ENCODE data around the gene LIG1.

The LIG1 gene

GRCh38 chr19:48174445-48175030, 4.4 kb upstream of the LIG1 start:
- Histone ChIP-seq H3K9ac (ENCODE audit: insufficient read length) (no peak overlapping the region), H3K4me3 (no peak overlapping the region), H3K27ac (no peak overlapping the region), H3K9me3 (ENCODE audit: low read depth, low read length) (no peaks in the 10 kb centered on the region), H3K36me3 (ENCODE audit: insufficient read depth, low read length) (peaks cover 18% of the 10 kb centered on the region; the same call in 1 of the 2 replicates)
- TF ChIP-seq POLR2AphosphoS5 (IDR thresholded peaks at IDR 0.05; ENCODE audit: borderline replicate concordance, low read depth, low read length) (no peak), EZH2 (IDR thresholded peaks at IDR 0.05) (no peak), FOXP2 (optimal IDR thresholded peaks at IDR 0.05; ENCODE audit: control extremely low read depth, extremely low read length, insufficient read depth) (no peak)
- no peak for DNase-seq (ENCODE audit: low read depth, low spot score)

DNA sequence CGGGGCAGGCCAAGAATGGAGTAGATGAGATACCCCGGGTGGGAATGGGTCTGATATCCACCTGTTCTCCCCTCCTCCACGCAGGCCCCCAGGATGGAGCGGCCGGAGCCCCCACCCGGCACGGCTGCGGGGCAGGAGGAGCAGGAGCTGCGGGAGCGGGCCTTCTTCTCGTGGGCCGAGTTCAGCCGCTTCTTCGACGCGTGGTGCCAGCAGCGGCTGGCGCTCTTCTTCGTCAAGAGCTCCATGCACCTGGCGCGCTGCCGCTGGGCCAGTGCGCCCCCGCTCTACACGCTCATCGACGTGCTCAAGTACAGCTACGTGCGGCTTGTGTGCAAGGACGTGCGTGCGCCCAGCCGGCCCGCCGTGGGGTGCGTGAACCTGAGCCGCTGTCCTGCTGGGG, 1.6 kb upstream of the LIG1 start:
- TF ChIP-seq POLR2AphosphoS5 (IDR thresholded peaks at IDR 0.05; ENCODE audit: borderline replicate concordance, low read depth, low read length) (no peak), EZH2 (IDR thresholded peaks at IDR 0.05) (no peak), FOXP2 (optimal IDR thresholded peaks at IDR 0.05; ENCODE audit: control extremely low read depth, extremely low read length, insufficient read depth) (no peak)
- Histone ChIP-seq H3K9ac (ENCODE audit: insufficient read length) (peak overlapping the region; percentile 87), H3K4me3 (peak overlapping the region; percentile 99), H3K27ac (no peak overlapping the region), H3K36me3 (ENCODE audit: insufficient read depth, low read length) (peaks cover 16% of the 10 kb centered on the region; the same call in 1 of the 2 replicates), H3K9me3 (ENCODE audit: low read depth, low read length) (no peaks in the 10 kb centered on the region)
- no peak for DNase-seq (ENCODE audit: low read depth, low spot score)

DNA sequence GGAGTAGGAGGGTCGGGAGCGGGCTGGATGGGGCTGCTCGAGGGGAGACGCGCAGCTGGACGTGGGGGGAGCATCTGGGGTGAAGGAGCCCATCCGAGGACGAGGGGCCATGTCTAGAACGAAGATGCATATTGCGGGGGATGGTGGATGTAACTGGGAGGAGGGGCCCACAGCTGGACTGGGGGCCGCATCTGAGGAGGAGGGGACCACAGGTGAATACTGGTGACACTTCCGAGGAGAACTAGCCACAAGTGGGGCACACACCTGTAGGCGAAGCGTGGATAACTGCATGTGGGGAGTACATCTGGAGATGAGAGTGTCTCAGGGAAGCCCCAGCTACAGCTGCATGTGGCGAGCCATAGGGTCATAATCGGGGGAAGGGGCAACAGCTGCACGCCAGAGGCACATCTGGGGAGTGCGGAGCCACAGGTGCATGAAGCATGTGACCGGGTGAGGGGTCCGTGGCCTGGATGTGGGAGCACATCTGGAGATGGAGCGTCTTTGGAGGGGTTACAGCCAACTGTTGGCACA, 738 bp upstream of the LIG1 start:
- peaks cover 16% of the 10 kb centered on the region; the same call in 1 of the 2 replicates for H3K36me3 ChIP-seq (ENCODE audit: insufficient read depth, low read length)
- H3K4me3 ChIP-seq = peak overlapping the region; percentile 99
- no peak for TF ChIP-seq FOXP2 (optimal IDR thresholded peaks at IDR 0.05; ENCODE audit: control extremely low read depth, extremely low read length, insufficient read depth)
- no peak for TF ChIP-seq EZH2 (IDR thresholded peaks at IDR 0.05)
- TF ChIP-seq POLR2AphosphoS5 (IDR thresholded peaks at IDR 0.05; ENCODE audit: borderline replicate concordance, low read depth, low read length) = peak; percentile 34; the same call in 1 of the 2 replicates
- H3K9ac ChIP-seq (ENCODE audit: insufficient read length) = peak overlapping the region; percentile 87
- no peaks in the 10 kb centered on the region for H3K9me3 ChIP-seq (ENCODE audit: low read depth, low read length)
- 0 out of 2 replicates have a peak overlapping the region, but pooled peaks have one; percentile 25 for H3K27ac ChIP-seq
- DNase-seq (ENCODE audit: low read depth, low spot score) = no peak

DNA sequence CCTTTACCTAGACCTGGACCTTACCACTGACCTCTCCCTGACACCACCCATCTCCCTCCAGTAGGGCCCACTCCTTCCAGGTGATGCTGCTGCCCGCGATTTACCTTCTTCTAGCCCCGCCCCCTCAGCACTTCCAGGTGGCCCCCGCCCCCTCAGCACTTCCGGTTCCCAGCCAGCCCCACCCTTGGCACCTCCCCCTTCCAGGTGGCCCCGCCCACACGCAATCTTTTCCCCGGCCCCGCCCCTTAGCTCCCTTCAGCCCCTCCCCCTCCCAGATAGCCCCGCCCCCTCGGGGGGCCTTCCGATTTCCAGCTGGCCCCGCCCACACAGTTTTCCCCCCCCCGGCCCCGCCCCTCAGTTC, 586 bp downstream of the LIG1 start:
- H3K27ac ChIP-seq = no peak overlapping the region; the same call in 1 of the 2 replicates
- no peak for TF ChIP-seq POLR2AphosphoS5 (IDR thresholded peaks at IDR 0.05; ENCODE audit: borderline replicate concordance, low read depth, low read length)
- TF ChIP-seq EZH2 (IDR thresholded peaks at IDR 0.05) = no peak
- TF ChIP-seq FOXP2 (optimal IDR thresholded peaks at IDR 0.05; ENCODE audit: control extremely low read depth, extremely low read length, insufficient read depth) = no peak
- H3K36me3 ChIP-seq (ENCODE audit: insufficient read depth, low read length) = peaks cover 19% of the 10 kb centered on the region
- no peaks in the 10 kb centered on the region for H3K9me3 ChIP-seq (ENCODE audit: low read depth, low read length)
- H3K4me3 ChIP-seq = peak overlapping the region; percentile 99
- peak overlapping the region; percentile 87 for H3K9ac ChIP-seq (ENCODE audit: insufficient read length)
- no peak for DNase-seq (ENCODE audit: low read depth, low spot score)

DNA sequence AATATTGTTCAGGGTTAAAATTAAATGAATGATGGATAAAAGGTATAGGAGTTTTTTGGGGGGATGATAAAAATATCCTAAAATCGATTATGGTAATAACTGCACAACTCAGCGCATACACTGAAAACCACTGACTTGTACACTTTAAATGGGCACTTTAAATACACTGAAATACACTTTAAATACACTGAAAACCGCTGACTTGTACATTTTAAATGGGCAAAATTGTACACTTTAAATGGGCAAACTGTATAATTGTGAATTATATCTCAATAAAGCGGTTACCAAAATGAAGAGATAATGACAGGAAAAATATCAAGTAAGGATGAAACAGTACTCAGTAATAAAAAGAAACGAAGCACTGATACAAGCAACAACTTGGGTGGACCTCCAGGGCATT, 1.5 kb downstream of the LIG1 start:
- Histone ChIP-seq H3K36me3 (ENCODE audit: insufficient read depth, low read length) (peaks cover 19% of the 10 kb centered on the region), H3K9me3 (ENCODE audit: low read depth, low read length) (no peaks in the 10 kb centered on the region), H3K27ac (peak overlapping the region; percentile 15; the same call in 1 of the 2 replicates), H3K4me3 (peak overlapping the region; percentile 99), H3K9ac (ENCODE audit: insufficient read length) (no peak overlapping the region)
- no peak for DNase-seq (ENCODE audit: low read depth, low spot score)
- no peak for TF ChIP-seq FOXP2 (optimal IDR thresholded peaks at IDR 0.05; ENCODE audit: control extremely low read depth, extremely low read length, insufficient read depth)
- TF ChIP-seq EZH2 (IDR thresholded peaks at IDR 0.05) = no peak
- TF ChIP-seq POLR2AphosphoS5 (IDR thresholded peaks at IDR 0.05; ENCODE audit: borderline replicate concordance, low read depth, low read length) = no peak

GRCh38 chr19:48158210-48158790, 11.8 kb downstream of the LIG1 start:
- H3K36me3 ChIP-seq (ENCODE audit: insufficient read depth, low read length) = peaks cover 54% of the 10 kb centered on the region
- DNase-seq (ENCODE audit: low read depth, low spot score) = no peak
- H3K27ac ChIP-seq = no peak overlapping the region
- TF ChIP-seq EZH2 (IDR thresholded peaks at IDR 0.05) (no peak), POLR2AphosphoS5 (IDR thresholded peaks at IDR 0.05; ENCODE audit: borderline replicate concordance, low read depth, low read length) (no peak), FOXP2 (optimal IDR thresholded peaks at IDR 0.05; ENCODE audit: control extremely low read depth, extremely low read length, insufficient read depth) (no peak)
- no peaks in the 10 kb centered on the region for H3K9me3 ChIP-seq (ENCODE audit: low read depth, low read length)
- H3K4me3 ChIP-seq = no peak overlapping the region
- no peak overlapping the region for H3K9ac ChIP-seq (ENCODE audit: insufficient read length)

GRCh38 chr19:48154003-48154402, 16.1 kb downstream of the LIG1 start:
- Histone ChIP-seq H3K36me3 (ENCODE audit: insufficient read depth, low read length) (peaks cover 59% of the 10 kb centered on the region), H3K9ac (ENCODE audit: insufficient read length) (peak overlapping the region; percentile 33), H3K9me3 (ENCODE audit: low read depth, low read length) (no peaks in the 10 kb centered on the region), H3K4me3 (no peak overlapping the region), H3K27ac (peak overlapping the region; percentile 95)
- DNase-seq (ENCODE audit: low read depth, low spot score) = no peak
- TF ChIP-seq POLR2AphosphoS5 (IDR thresholded peaks at IDR 0.05; ENCODE audit: borderline replicate concordance, low read depth, low read length) = no peak
- no peak for TF ChIP-seq EZH2 (IDR thresholded peaks at IDR 0.05)
- TF ChIP-seq FOXP2 (optimal IDR thresholded peaks at IDR 0.05; ENCODE audit: control extremely low read depth, extremely low read length, insufficient read depth) = no peak

- no peak for TF ChIP-seq FOXP2 (optimal IDR thresholded peaks at IDR 0.05; ENCODE audit: control extremely low read depth, extremely low read length, insufficient read depth)
- TF ChIP-seq POLR2AphosphoS5 (IDR thresholded peaks at IDR 0.05; ENCODE audit: borderline replicate concordance, low read depth, low read length) = no peak; the same call in 1 of the 2 replicates
- no peak for TF ChIP-seq EZH2 (IDR thresholded peaks at IDR 0.05)
- peak; percentile 94 for DNase-seq (ENCODE audit: low read depth, low spot score)
- no peaks in the 10 kb centered on the region for H3K9me3 ChIP-seq (ENCODE audit: low read depth, low read length)
- H3K27ac ChIP-seq = peak overlapping the region; percentile 95
- H3K4me3 ChIP-seq = peak overlapping the region; percentile 50
- peak overlapping the region; percentile 42 for H3K9ac ChIP-seq (ENCODE audit: insufficient read length)
- peaks cover 57% of the 10 kb centered on the region for H3K36me3 ChIP-seq (ENCODE audit: insufficient read depth, low read length)
These were observed 17.6 kb downstream of the LIG1 start for GRCh38 chr19:48152551-48152950.
